ENCODE data around the gene APOL6.
"Not testable (repeated sequence)": the region's sequence is repeated elsewhere in the genome, so short reads cannot be mapped to it uniquely, and the experiment has no call there.

APOL6 gene

DNA sequence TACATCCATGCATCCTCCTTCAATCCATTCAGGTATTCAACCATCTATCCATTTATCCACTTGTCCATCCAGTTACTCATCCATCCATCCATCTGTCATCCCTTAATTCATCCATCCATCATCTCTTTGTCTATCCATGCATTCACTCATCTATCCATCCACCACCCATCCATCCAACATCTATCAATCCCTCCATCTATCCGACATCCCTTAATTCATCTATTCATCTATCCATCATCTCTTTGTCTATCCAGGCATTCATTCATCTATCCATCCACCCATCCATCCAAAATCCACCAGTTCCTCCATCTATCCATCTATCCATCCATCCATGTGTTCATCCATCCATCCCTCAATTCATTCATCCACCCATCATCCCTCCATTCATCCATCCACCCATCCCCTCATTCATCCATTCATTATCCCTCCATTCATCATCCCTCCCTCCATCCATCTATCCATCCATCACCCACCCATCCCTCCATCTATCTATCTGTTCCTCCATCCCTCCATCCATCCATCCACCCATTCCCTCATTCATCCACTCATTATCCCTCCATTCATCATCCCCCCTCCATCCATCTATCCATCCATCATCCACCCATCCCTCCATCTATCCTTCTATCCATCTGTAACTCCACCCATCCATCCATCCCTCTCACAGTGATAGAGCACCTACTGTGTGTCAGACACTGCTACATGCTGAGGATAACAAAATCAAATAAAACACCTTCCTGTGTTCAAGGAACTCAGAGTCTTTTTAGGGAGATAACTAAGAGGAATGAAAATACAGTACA, 29.6 kb upstream of the APOL6 start:
- no peak for DNase-seq

DNA sequence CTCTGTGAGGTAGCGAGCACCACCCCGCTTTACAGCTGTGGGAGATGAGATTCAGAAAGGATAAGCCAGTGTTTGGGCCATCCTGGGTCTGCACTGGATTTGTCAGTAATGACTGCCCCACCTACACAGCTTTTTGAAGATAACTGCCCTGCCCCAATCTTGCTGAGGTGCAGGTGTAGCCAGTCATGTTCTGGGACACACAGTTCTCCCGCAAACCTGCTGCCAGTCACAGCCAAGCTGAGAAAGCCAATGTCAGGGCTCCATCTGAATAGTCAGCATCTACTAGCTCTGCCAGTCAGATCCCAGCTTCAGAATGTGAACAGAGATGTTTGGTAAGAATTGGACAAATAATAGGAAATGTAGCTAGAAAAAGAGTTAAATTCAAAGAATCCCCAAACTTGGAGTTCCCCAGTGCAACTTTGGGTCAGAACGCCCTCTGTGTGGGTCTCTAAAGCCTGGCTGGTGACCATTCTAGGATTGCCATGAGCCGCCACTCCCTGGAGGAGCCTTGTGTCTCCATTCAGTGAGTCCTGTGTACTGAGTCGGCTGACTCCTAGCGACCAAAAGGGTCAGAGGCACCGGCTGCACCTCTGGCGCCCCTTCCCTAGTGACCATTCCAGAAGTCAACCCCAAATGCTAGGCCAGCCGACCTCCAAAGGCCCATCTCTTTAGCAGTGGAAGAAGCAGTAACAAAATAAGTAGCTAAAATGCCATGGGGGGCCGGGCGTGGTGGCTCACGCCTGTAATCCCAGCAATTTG, 28.7 kb upstream of the APOL6 start:
- no peak for DNase-seq

DNA sequence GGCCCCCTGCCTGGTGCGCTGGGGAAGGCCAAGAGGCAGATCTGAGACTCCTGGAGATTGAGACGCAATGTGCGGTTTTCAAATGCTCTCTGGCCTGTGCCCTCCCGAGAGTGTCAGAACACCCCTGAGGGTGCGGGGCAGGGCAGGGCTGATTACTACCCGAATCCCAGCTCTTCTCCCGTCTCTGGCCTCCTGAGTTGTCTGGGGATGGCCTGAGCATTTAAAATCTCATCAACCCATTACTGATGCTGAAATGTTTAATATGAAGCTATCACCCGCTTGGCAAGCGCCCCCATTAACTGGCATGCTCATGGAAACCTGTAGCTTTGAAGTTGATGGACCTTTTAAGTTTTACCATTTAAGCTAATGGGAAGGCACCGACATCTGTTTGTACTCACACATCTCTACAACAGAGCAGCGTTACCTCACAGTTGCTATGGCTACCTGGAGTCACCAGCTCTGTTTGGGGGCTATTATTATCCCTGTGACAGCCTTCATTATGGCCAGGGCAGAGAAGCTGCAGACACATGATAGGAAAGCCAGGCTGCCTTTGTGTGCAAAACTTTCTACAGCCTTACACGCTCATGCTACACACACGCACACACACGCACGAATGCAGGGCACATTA, 27.5 kb upstream of the APOL6 start:
- no peak for DNase-seq

DNA sequence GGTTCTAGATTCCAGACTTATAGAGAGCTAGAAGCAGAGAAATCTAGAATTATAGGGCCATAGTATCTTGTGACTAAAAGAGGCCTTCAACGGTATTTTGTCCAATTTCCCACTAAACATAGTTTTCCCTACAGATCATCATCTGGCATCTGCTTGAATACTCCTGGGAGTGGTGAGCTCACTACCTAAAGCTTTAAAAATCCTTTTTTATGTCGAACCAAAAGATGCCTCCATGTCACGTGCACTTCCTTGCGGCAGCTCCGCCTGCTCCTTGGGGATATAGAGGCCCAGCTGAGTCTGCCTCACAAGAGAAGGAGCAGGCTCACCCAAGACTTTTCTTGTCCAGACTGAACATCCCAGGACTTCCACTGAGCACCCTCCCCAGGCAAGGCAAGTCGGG, 26.8 kb upstream of the APOL6 start:
- no peak for DNase-seq

DNA sequence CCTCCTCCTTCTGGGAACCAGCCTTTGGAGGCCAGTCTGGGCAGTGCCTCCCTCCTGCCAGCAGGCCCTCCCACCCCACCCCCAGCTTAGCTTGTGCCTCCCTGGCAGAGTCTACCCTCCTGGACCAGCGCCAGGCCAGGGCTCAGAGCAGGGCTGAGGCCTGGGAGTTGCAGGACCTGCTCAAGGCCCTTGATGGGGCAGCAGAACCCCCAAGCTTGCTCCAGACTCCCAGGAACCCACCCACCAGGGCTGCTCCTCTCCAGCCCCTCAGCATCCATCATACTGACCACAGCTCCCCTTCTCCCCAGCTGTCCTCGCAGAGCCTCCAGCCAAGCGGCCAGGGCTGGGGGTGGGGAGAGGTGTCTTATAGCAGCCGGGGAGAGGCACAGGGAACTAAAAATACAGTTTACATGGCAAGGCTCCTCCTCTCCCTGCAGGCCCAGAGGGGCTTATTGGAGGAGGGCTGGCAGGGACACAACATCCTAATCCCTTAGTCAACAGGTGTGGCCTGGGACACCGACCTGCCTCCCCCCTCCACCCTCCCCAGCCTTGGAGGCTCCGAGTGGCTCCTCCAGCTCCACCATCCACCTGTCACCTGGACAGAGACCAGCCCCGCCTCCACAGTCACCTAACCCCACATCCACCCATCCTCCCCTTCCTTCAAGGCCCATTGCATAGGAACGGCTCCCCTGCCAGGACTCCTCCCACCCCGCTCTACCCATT, 25.9 kb upstream of the APOL6 start:
- no peak for DNase-seq

DNA sequence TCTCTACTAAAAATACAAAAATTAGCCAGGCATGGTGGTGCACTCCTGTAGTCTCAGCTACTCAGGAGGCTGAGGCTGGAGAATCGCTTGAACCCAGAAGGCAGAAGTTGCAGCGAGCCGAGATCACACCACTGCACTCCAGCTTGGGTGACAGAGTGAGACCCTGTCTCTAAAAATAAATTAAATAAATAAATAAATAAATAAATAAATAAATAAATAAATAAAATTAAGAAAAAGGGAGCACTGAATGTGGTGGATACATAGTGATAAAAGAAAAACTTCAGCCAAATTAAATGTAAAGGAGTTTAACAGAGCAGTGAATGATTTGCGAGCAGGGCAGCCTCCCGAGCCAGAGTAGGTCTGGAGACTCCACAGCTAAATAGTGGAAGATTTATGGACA, 24.4 kb upstream of the APOL6 start:
- not testable (repeated sequence) for DNase-seq

DNA sequence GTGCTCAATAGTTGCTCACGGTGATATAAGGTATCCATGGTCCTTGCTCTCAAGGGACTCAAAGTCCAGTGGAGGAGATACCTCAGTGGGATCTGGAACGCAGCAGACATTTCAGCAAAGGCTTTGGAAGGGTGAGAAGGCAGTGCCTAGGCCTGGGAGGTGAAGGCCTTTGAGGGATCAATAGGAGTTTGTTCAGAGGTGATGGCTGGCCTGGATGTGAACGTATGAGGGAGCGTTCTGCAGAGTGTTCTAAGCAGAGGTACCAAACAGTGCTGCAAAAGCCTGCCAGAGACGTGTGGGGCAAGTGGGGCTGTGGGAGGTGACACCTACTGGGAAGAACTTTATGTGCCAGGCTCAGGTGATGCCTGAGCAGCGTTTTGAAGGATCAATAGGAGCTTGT, 23.7 kb upstream of the APOL6 start:
- DNase-seq: no peak

DNA sequence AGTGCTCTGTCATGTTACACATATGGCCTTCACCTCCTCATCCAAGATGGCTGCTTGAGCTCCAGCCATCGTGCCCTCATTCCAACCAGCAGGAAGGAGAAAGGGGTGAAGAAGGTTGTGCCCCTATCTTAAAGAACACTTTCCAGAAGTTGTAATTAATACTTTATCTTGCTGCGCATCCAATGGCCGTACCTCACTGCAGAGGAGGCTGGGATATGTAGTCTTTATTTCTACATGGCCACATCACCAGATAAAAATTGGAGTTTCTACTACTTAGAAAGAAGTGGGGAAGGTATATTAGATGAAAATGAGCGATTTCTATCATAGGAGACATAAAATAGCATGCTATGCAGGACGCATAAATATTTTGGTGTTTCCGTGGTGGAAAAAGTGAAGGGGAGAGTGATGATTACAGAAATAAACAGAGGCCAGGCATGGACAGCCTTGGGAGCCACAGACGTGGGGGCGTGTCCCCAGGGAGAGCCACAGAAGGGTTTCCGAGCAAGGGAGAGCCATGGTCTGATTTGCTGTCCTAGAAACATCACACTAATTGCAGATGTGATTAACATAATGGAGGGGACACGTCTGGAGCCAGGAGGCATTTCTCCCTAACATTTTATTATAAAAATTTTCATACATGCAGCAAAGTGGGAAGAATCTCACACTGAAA, 22.3 kb upstream of the APOL6 start:
- DNase-seq: no peak

DNA sequence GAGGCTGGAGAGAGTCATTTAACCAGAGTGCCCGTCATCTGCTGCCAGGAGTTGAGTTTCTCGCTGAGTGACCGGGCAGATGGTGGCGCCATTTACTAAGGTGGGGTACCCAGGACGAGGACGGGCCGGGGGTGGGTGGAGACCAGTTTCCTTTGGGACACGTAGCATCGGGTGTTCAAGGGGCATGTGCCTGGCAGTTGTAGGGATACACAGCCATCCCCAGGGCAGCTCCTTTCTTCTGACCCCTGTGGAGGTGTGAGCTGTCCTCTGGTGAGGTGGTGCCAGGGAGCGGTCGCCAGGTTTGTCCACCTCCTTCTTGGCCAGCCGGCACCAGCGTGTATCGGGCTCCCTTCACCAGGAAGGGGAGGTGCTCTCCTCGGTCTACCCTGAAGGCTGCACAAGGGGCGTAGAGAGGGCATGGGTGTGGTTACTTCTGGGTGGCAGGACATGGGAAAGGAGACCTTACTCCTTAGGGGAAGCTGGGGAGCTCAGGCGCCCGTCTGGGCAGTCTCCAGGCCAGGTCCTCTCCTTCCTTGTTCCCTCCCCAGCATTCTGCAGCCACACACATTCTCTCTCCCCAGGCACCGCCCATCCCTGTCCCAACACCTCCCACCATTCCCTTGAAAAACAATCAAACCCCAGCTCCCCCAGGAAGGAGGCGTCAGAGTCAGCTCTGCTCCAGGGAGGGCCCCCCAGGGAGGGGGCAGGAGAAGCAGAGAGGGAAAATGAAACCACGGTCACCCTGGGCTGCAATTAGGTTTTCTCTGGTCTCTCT, 20.8 kb upstream of the APOL6 start:
- DNase-seq: no peak

DNA sequence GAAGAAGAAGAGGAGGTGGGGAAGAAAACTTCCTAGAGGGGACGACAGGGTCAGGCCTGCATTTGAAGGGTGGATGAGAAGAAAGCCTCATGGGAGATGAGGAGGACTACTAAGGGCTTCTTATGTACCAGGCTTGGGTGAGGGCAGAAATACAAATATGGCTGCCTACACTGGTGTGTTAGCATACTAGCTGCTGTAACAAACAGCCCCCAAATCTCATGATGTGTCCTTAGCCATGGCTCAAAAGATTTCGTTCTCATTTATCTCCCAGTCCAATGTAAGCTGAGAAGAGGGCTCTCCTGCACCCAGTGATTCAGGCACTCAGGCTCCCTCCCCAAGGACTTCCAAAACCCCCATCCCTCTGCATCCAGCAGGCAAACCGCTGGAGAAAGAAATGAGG, 19.5 kb upstream of the APOL6 start:
- DNase-seq: no peak

DNA sequence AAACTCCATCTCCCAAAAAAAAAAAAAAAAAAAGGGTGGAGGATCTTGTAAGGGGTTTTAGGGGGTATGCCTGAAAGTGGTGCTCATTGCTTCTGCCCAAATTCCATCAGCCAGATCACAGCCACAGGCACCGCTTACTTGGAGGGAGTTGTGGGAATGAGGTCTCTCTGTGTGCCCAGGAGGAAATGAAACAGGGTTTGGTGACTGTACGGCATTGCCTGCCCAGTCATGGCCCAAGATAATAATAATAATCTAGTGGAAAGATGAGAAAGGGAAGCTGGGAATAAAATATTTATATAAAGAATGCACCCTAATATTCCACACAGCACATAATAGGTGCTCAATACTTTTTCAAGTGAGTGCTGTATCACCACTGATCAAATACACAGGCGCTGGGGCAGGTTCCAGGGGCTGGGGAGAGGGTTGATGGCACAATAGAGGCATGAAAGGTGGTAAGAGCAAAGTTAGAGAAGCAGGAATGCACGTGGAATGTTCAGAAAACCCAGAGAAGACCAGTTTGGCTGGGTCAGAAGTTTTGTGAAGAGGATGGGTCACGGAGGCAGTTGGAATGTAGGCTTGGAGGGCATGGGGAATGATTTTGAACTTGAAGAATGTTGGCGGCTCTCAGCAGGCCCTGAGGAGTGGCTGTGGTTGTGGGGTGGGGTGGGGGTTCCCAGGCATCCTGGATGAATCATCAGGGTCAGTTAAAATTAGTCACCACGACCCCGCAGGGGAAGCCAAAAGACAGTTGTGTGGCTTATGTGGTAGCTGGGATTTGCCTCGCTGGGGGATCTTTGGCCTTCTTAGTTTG, 18.6 kb upstream of the APOL6 start:
- no peak for DNase-seq

DNA sequence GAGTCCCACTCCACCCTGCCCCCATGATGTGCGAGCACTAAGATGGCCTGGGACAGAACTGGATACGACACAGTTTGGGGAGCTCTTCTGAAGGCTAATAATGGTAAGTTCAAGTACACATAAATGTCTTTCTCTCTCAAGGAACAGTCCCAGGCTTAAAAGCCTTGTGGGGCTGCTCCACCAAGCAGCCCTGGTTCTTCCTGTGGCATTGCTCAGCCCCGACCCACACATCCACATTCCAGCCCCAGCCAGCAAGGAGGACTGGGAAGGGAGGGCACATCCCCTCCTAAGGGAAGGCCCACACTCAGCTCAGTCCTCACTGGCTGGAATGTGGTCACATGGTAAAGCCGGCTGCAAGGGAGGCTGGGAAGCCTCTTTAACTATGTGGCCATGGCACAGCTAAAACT, 17.9 kb upstream of the APOL6 start:
- DNase-seq: no peak

DNA sequence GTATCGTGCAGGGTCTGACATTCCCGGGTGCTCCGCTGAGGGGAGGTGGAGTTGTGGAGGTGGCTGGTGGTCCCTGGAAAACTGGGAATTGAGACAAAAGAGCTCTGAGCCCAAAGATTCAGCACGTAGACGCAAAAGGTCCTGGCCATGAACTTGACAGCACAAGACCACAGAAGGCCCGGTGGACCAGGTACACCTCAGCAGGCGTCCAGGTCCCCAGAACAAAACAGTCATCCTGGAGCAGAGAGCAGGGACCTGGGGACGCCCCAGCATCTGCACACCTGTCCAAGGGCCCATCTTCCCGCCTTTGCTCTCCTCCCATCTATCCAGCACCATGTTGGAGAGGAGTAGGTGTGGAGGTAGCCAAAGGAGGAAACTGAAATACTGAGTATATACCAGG, 17.4 kb upstream of the APOL6 start:
- no peak for DNase-seq

DNA sequence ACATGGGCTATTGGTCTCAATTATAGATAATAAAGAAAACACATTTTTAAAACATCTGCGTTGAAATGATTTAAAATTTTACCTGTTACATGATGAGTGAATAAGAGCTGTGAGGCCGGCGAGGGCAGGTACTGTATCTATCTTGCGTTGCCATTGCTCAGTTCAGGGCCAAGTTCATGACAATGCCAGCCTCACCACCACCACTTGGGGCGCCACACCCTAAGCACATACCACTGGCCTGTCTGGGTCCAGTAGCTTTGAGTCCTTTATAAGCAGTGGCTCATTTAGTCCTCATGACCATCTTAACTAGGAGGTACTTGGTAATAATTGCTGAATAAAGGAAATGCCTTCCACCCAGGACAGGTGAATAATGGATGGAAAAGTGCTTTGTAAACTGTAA, 16.6 kb upstream of the APOL6 start:
- no peak for DNase-seq

DNA sequence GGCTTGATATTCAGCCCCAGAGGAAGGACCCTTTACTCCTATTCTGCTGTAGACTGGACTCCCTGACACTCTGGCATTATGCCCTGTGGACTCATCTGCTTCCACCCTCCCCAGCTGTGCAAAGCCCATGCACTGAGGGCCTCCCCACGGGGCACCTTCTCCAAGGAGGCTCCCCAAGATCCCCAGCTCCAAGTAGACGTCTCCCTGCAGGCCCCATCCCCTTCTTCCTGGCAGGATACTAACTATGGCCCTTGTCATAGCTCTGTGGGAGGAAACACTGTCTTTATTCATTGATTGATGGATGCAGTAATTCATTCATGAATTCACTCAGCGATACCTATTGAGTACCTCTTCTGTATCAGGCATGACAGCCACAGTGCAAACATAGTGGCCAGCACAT, 15.3 kb upstream of the APOL6 start:
- DNase-seq: no peak

DNA sequence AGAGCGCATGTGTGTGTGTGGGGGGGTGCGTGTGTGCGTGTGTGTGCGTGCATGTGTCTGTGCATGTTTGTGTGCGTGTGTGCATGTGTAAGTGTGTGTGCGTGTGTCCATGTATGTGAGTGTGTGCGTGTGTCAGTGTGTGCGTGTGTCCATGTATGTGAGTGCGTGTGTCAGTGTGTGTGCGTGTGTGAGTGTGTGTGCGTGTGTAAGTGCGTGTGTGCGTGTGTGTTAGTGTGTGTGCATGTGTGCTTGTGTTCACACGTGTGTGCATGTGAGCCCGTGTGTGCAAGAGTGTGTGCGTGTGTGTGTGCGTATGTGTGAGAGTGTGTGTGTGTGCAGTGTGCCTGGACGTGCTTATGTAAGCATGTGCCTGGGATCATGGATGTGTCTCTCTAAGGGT, 14.7 kb upstream of the APOL6 start:
- no peak for DNase-seq

DNA sequence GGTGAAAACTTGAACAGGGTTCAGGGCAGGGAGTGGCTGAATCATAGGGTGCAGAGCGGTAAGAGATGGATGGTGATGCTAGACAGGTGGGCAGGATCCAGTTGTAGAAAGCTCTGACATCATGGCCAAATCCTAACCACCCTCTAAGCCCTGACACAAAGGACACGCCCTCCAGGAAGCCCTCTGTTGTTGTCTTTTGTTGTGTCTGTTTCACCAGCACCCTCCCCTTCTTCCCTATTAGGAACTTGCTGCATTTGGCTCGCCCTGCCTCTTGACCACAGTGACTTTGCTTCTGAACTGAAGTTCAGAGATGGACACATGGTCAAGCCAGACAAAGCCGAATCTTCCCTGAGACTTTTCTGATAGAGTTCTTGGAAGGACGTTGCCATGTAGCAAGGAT, 14.2 kb upstream of the APOL6 start:
- DNase-seq: no peak

DNA sequence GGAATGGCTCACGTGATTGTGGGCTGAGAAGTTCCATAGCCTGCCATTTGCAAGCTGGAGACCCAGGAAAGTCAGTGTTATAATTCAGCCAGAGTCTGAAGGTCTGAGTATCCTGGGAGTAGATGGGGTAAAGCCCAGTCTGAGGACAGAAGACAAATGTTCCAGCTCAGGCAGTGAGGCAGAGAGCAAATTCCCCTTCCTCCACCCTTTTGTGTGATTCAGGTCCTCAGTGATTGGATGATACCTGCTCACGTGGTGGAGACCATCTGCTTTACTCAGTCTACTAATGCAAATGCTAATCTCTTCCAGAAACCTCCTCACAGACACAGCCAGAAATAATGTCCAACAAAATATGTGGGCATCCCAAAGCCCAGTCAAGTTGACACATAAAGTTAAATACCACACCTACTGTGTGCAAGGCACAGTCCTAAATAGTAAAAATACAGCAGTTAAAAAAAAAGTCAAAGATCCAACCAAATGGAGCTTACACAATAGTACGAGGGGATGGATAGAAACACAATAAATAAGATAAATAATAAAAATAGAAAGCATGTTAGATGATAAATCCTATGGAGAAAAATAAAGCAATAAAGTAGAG, 13.2 kb upstream of the APOL6 start:
- peak; percentile 48 for DNase-seq

DNA sequence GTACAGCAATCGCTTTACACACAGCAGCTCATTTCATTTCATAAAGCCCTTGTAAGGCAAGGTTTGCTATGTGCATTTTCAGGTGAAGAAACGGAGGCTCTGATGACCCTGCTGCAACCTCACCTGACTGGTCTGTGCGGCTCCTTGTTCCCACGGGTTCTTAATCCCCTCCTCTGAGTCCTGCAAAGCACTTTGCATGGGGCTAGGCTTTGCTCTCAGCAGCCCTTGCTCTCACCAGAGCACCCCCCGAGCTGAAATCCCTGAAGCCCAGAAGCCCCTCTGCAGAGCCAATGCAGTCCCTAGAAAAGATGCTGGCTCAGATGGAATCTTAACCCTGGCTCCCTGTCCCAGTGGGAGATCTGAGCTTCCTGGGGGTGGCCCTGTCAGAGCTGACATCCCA, 11.0 kb upstream of the APOL6 start:
- DNase-seq: no peak

DNA sequence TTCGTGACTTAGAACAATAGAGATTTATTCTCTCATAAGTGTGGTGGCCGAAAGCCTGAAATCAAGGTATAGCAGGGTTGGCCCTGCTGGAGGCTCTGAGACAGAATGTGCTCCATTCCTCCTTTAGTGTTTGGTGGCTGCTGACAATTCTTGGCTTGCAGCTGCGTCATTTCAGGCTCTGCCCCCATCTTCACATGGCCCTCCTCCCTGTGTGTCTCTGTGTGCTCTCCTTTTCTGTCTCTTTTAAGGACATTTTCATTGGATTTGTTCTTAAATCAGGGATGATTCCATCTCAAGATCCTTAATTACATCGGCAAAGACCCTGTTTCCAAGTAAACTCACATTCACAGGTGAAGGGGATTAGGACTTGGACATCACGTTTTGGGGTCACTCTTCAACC, 10.2 kb upstream of the APOL6 start:
- no peak for DNase-seq

DNA sequence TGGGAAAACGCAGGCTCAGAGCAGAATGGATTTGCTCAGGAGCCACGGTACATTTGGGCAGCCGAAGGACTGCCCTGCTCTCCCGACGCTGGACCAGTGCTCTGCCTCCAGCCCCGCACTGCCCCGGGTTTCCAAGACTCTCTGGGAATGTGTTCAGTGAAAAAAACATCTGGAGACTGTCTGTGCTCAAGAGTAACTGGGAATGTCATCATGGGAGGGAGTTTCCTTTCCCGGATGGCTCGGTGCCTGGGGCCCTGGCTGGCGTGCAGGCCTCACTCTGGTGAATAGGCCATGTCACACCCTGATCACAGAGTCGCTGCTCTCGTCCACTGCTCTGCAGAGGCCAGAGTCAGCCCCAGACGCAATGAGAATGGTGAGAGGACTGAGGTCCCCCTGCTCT, 9.8 kb upstream of the APOL6 start:
- DNase-seq: no peak
